Spleen (tissue), 7 donors: ENCODE results near the gene MYO18B.

Source experiments
- POLR2A ChIP-seq, 3 donors: fragments of 450-650 bp; IDR thresholded peaks; one replicate each; pipeline ENCODE4 v1.5.1; 2017; ENCODE audit warnings: antibody characterized with exemption in 3 of 3, mild to moderate bottlenecking in 1 of 3
- POLR2AphosphoS5 ChIP-seq, 3 donors: sonication (generic); formaldehyde crosslinking; IDR thresholded peaks; one replicate each; pipeline ENCODE4 v1.5.1; 2017; ENCODE audit warnings: antibody characterized with exemption in 3 of 3
- TF ChIP-seq, protein P1 (sequence below), 11 experiments: fragments of 200-600 bp in 7 of 11; fragments of 450-650 bp in 4 of 11; sonication (generic) in 4 of 11; IDR thresholded peaks in 8 of 11; conservative IDR thresholded peaks in 3 of 11; 1 replicate in 7 of 11; 2 replicates in 4 of 11; pipeline versions ENCODE4 v1.4.0 to v1.8.0; 2016 to 2021; ENCODE audit warnings: antibody characterized with exemption in 11 of 11, inconsistent platforms in 4 of 11, mild to moderate bottlenecking in 1 of 11
- donor health status: DM: no; HTN: no; CAD: no; lungs with moderate emphysema.
- donor health status: DM: no; HTN: no; CAD: no.
- donor health status: DM: no; HTN: no; CAD: no.

DNA sequence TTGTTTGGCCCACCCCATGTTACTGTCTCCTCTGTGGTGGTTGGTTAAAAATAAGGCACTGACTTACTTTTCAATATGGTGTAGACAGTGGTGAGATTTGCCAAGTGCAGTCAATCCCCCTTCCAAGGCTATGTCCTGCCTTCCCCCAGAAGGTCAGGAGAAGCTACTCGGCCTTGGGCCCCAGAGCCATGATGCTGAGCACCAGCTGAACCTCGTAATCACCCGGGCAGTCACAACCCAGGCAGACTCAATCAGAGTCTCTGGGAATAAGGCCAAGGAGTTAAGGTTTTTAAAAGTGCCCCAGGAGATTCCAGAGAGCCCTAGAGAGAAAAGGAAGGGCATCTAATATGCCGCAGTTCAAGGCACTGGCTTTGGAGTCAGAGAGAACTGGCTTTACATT is 23.8 kb downstream of the MYO18B start:
- TF ChIP-seq, protein P1, sequence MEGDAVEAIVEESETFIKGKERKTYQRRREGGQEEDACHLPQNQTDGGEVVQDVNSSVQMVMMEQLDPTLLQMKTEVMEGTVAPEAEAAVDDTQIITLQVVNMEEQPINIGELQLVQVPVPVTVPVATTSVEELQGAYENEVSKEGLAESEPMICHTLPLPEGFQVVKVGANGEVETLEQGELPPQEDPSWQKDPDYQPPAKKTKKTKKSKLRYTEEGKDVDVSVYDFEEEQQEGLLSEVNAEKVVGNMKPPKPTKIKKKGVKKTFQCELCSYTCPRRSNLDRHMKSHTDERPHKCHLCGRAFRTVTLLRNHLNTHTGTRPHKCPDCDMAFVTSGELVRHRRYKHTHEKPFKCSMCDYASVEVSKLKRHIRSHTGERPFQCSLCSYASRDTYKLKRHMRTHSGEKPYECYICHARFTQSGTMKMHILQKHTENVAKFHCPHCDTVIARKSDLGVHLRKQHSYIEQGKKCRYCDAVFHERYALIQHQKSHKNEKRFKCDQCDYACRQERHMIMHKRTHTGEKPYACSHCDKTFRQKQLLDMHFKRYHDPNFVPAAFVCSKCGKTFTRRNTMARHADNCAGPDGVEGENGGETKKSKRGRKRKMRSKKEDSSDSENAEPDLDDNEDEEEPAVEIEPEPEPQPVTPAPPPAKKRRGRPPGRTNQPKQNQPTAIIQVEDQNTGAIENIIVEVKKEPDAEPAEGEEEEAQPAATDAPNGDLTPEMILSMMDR (IDR thresholded peaks at IDR 0.05 in 8 of 11, conservative IDR thresholded peaks at IDR 0.05 in 3 of 11), result no peak
- TF ChIP-seq POLR2A (IDR thresholded peaks at IDR 0.05), result no peak
- TF ChIP-seq POLR2AphosphoS5 (IDR thresholded peaks at IDR 0.05), result no peak
